Midbrain (tissue), 1 donor: ENCODE data around the gene ADD3.

Experiments used
- DNase-seq: peaks from one replicate; lab custom pipeline; 2025; lab: John Stamatoyannopoulos, UW

Gene ADD3

DNA sequence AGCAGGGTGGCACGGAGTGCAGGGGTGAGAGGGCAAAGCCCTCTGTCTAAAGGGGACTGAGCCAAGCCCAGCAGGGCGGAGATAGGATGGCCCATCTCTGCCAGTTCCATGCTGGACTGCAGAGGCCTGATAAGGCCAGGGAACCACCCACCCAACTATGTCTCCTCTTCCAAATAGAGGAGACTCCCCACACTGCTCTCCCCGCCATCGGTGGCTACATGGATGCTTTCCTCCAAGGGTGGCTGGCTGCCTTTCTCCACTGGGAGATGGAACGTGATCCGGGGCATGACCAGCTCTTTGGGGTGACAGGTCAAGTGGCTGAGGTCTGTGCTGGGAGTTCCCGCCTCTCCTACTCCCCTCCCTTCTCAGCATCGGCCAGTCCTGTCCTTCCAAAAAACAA is 141.5 kb downstream of the ADD3 start:
- DNase-seq: no peak

DNA sequence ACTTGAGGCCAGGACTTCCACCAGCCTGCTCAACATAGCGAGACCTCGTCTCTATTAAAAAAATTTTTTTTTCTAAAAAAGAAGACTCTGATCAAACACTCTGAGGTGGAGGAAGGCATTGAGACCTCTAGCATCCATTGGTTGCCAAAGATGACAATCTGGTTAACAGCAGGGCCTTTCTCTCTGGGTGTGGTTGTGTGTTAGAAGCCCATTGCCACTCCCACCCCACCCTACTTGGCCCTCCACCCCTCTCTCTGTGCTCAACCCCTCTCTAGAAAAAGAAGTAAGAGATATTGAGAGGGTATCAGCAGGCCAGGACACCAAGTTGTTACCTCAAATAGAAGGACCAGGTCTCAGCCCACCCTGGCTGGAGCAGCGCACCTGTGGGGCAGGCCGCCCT is 142.3 kb downstream of the ADD3 start:
- DNase-seq: no peak

DNA sequence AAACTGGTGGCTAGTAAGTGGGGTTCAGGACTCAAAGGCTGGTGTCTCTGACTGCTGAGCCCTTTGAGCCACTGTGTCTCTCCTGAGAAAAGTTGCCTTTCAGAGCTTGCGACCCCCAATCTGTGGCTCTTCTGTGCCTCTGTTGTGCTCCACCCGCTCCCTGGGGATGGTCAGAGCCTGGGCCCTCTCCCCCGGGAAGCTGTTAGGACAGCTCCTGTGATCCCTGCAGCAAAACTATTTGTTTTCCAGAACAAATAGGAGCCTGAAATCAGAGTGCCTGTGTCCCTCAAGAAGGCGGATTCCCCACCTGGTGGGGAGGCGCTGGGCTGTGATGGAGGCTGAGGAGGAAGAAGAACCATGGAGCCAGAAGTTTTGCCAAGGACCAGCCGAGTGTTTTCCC is 143.2 kb downstream of the ADD3 start:
- DNase-seq: no peak

DNA sequence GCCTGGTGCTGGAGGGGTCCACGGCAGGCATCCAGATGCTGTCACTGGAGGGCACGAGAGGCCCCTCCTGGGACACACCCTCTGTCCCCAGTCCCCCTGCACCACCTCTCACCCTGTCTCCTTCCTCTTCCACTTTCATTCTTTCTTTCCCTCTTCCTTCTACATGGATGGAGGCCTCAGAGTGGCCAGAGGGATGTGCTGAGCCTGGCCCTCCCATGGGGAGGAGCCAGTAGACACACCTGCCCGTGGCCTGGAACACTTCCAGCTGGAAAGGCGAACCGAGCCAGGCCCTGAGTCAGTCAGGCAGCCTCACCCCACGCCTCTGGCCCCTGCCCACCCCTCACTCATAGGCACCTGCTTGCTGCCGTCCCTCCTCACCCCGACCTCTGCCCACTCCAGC is 143.7 kb downstream of the ADD3 start:
- DNase-seq: no peak

DNA sequence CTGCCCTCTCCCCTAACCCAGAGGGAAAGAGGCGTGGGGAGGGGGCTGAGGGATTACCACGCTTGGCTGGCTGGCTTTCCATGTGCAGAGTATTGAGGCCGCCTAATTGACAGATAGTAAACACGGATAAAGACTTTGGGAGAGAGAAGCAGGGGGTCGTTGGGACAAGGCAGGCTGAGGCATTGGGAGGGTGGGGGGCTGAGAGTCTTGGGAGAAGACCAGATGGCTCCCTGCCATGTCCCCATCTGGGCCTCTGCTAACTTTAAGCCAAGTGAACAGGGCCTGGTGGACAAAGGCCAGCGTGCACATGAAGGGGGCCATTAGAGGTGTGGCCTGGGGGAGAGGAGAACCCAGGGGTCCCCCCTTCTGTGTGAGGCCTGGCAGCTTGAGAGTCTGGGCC is 144.2 kb downstream of the ADD3 start:
- no peak for DNase-seq

DNA sequence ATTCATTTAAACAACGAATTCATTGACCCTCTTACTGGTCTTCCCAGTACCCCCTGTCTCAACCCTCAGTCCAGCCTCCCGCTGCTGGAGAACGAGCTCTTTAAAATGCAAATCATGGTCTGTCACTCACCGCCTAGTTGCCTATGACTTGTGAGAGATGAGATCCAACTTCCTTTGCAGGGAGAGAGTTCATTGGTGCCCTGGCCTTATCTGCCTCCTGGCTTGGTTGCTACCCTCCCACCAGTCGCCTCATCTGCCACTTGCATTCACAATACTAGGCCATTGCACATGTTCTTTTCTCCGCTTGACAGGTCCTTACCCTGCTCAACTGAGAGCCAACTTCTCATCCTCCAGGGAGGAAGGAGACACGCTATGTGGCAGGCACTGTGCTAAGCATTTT is 145.6 kb downstream of the ADD3 start:
- no peak for DNase-seq

DNA sequence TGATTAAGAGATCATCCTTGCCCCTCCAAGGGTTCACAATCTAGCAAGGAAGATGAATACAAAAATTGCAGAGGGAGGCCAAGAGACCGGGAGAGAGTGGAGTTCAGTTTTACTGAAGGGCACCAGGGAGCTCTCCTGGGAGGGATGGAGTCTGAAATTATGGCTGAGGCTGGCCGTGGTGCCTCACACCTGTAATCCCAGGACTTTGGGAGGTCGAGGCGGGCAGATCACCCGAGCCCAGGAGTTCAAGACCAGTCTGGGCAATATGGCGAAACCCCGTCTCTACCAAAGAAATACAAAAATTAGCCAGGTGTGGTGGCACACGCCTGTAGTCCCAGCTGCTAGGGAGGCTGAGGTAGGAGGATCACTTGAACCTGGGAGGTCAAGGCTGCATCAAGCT is 148.3 kb downstream of the ADD3 start:
- no peak for DNase-seq

DNA sequence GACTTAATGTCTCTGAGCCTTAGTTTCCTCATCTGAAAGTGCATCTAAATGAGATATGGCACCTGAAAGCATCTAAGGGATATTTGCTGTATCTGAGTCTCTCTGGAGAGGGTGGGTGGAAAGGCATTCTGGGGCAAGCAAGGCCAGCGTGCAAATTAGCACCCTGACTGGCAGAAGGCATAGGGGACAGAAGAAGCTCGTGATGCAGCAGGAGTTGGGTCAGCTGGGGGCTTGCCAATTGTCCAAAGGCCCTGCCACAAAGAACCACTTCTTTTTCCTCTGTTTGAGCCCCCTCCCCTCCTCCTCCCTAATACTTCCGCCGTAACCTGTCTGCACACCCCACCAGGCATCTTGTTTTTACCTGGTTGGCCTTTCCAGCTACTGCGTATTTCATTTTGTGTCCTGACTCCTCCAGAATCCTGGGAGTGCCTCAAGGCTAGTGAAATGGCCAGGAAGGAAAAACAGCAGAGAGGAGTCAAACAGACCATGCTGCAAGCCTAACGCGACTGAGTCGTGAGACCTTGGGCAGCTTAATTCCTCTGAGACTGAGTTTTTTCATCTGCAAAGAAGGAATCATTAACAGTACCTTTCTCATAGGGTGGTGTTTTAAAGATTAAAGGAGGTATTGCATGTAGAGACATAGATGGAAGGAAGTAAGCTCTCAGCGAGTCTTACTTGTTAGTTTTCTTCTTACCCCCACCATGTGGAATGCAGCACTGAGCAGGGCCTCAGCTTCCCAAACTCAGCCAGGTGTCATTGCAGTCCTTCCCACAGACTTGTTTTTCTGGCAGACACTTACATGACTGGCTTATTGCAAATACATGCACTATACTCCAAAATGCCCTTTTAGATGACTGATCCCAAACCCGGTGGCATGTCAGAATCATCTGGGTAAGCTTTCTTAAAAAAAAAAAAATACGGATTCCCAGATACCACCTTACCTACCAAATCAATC is 150.5 kb downstream of the ADD3 start:
- DNase-seq: no peak

DNA sequence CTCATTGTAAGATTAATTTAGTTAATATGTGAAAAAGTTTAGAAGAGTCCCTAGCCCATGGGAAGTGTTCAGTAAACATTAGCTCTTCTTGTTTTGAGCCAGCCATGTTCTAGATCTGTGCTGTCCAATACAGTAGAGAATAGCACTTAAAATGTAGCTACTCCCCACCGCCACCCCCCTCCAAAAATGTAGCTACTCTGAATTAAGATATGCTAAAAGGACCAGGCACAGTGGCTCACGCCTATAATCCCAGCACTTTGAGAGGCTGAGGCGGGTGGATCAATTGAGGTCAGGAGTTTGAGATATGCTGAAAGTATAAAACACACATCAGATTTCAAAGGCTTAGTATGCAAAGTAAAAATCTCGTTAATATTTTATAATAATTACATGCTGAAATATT is 152.3 kb downstream of the ADD3 start:
- no peak for DNase-seq

DNA sequence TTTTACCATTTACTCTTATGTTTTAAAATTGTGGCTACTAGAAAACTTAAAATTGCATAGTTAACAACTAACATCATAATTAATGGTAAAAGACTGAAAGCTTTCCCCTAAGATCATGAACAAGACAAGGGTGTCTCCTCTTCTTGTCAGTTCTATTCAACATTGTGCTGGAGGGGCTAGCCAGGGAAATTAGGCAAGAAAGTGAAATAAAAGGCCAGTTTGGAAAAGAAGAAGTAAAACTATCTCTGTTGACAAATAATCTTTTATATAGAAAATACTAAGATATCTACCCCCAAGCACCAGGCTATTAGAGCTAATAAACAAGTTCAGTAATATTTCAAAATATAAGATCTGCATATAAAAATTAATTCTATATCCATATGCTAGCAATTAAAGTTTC is 152.7 kb downstream of the ADD3 start:
- DNase-seq: no peak

DNA sequence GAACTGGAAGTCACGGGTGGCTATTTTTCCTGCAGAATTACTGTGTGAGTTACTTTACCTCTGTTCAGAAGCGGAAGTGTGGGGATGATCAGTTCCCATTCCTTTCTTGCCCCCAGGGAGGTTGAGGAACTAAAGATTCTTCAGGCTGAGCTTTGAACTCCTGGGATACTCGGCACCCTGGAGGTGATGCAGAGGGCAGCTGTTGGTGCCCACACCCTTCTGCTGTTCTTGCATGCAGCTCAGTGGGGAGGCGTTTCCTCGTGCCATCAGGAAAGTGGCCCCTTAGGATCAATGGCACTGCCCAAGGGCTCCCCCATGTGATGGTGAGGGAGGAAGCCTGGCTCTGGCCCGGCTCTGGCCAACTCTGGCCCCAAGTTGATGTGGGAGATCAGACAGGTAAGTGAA is 155.0 kb downstream of the ADD3 start:
- no peak for DNase-seq

DNA sequence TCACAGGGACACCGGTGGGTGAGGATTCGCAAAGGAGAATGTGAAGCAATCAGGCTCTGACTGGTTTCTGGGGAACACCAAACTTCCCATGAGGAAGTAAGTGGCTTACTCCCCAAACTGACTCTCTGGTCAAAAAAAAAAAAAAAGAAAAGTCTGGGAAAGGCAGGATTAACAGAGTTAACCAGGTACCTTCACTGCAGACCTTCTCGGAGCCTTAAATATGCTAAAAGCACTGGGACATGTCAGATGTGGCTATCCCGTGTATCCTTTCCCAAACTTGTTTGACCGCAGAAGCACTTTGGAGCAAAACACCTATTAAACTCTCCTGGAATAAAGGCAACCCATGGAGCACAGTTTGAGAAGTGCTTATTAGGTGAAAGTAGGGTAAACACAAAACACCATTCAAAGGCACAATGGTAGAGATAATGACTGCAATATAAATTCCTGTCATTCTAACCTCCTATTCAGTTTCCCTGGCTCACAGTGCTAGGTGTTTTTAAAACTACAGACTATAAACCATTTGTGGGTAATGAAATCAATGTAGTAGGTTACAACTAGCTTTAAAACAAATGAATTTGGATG is 155.5 kb downstream of the ADD3 start:
- no peak for DNase-seq

DNA sequence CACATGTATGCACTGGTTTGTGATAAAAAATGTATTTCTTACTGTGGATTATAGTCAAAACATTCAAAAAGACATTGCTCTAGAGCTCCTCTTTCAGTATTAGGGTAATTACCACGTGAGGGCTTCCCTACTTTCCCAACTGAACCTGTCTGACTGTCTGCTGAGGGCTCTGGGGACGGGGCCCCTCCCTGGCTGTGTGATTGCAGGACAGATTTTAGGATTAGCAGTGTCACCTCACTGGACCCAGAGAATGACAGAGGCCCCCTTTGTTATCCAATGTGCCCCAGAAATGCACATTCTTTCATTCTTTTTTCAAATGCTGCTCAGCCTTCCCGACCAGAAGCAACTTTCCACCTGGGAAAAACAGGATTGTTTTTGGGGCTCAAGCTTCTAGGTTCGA is 156.1 kb downstream of the ADD3 start:
- no peak for DNase-seq

DNA sequence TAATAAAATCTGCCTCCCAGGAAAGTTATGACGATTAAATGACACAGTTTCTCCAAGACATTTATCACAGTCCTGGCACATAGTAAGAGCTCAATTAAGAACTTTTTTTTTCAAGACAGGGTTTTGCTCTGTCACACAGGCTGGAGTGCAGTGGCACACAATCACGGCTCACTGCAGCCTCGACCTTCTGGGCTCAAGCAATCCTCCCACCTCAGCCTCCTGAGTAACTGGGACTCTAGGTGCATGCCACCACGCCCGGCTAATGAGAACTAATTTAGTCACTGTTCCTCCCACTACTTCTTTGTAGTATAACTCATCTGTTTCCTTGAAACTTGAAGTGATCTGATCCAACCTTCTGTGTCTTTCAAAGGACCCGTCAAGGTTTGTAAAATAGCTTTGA is 157.5 kb downstream of the ADD3 start:
- DNase-seq: no peak

DNA sequence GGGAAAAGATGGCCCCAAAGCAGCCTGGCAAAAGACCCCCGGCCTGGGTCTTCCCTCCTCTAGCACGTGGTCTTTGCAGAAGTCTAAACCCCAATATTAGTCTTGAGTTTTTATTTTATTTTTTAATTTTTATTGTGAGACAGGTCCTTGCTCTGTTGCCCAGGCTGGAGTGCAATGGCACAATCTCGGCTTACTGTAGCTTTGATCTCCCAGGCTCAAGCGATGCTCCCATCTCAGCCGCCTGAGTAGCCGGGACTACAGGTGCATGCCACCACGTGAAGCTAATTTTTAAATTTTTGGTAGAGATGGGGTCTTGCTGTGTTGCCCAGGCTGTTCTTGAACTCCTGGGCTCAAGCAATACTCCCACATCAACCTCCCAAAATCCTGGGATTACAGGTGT is 159.4 kb downstream of the ADD3 start:
- no peak for DNase-seq

DNA sequence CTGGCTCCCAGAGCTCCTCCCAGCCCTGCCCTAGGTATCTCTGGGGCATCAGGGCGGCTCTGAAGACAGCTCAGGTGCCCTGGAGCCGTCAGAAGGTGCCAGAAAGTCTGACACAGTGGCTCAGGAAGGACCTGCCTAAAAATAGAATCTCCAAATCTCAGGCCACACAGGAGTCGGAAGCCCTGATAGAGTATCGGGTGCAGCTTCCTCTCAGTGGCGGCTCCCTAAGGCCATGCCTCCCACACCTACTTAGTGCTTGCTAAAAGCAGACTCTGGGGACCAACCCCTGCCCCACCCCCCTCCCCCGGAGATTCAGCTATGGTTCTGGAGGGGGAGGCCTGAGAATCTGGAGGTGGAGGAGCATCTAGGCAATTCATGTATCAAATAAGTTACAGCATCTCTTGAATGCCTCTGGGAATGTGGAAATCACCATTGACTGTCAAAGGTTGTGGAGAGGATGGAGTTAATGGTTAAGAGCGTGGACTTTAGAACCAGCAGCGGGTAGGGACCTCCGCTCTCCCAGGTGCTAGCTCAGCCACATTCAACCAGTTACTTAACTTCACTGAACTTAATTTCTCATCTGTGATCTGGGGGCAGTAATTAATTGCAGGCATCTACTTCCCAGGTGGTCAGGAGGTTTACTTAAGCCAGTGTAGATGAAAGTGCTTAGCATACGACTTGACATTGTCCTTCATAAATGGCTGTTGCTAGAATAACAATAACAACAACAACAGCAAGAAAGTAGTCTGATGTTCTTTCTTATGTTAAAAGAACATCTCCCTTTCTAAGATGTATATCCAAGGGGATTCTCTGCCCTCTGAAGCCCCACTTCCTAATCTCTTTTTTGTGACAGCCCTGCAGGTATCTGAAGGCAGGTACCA is 161.1 kb downstream of the ADD3 start:
- no peak for DNase-seq

DNA sequence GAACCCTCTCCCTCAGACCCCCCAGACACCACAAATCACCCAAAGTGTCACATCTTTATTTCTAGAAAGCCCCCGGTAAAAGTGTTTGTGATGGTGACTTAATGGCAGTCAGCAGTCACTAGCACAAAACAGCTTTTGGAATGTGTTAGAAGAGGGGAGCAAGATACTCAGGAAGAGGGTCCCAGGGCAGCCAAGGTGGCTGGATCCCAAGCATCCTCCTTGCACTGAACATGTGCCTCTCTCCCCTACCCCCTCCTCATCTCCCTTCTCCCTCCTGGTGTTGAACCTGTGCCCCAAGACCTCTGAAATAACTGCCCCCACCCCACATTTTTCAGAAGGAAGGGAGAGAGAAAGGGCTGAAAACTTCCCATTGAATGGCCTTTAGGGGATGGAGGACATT is 161.8 kb downstream of the ADD3 start:
- no peak for DNase-seq

DNA sequence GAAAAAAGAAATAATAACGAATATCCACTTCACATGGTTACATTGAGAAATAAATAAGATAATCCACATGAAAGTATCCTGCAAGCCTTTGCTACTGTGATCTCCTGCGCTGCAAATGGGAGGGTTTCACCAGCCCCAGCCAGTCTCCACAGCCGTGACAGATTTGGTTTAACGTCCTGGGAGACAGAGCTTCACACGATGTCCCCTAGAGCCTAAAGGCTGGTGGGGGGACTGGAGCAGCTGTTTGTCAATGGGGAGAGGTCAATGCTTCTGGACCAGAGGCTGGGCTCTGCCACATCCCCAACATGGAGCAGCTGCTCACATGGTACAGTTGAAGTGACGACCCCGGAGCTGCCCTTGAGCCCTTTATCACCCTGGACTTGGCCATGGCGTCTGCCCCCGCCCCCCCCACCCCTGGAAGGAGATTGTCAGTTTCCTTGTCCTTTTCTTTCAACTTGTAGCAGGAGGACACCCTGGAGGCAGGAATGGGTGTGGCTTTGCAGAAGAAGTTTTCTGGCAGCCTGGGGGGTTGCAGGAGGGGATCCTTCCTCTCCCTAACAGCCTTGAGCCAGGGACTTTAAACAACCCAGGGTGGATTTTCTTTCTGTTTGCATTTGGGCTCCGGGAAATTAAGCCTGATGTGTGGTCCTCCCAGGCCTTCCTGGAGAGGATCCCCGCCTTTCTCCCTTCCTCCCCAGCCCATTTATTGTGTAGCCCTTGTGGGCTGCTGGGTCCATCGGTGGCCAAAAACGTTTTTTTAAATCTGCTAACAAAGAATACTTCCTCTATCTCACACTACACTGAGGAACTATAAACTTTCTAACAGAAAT is 162.6 kb downstream of the ADD3 start:
- no peak for DNase-seq

DNA sequence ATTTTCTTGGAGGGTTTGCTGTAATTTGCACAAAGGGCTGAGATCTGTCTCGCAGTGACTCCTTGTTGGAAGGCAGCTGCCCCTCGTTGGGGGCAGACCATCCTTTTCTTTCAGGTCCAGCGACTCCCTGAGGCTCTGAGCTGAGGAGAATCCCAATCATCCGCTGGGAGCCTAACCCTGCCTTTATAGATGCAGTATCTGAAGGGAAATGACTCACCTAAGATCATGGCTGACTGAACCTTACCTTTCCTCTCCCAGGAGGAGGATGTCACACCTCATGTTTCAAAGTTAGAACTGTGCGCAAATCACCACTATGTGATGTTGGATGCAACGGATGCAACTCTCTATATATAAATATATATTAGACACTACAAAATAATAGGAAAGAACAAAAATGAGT is 163.2 kb downstream of the ADD3 start:
- no peak for DNase-seq

DNA sequence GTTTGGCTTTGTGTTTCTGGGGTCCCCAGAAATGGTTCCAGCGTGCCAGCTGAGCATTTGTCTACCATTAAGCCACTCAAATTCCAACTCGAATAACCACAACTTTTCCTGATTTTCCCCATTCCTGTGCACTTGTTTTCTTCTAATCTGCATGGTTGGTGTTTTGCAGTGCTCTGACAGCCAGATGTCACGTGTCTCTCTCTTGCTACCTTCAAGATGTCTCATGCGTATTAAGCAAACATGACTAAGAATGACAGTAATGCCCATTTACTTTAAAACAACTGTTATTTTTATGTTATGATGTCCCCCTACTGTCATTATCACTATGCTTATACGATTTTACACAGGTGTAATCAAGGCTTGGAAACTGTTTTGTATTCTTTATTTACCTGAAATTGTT is 164.4 kb downstream of the ADD3 start:
- DNase-seq: no peak

DNA sequence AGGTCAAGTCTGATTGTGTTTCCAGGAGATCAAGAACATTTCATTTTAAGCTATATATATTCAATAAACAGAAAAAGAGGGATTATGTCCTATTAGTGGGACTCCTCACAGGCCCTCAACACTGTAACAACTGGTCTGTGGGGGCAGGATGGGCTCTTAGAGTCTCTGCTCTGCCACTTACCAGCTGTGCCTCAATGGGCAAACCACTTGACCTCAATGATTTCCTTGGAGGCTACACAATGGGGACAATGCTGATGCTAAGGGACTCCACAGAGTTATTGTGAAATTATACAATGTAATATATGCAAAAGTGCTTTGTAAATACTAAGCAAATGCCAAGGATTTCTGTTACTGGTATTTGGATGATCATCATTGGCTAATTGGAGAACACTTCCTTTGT is 166.4 kb downstream of the ADD3 start:
- DNase-seq: no peak

DNA sequence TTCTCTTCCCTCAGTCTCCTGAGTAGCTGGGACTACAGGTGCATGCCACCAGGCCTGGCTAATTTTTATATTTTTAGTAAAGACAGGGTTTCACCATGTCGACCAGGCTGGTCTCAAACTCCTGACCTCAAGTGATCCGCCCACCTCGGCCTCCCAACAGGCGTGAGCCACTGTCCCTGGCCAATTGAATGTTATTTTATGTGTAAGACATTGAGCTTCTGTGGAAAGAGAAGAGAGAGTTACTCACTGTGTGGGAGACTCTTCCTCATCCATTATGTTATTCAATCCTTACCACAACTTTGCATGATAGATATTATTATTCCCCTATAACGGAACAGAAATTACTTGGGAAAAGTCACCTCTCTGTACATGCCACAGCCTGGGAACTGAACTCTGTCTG is 167.0 kb downstream of the ADD3 start:
- DNase-seq: no peak
